ENCODE results near the gene UGT2A1.

The UGT2A1 gene

DNA sequence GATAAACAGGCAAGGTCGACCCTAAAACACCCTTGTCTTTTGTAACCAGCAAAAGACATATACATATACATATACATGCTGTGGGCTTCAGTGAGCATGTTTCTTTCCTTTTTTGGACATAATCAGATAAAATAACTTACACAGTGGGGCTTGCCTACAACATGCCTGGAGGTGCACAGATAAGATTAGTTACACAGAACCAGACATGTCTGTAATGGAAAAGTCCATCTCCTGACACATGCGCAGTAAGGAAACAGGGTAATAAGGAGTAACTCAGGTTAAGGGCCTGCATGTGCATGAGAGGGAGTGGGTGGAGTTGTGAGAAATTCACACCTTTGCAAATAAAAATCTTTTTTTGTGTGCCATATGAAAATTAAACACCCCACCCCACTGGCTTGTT, 3.4 kb downstream of the UGT2A1 start:
- H3K27me3 ChIP-seq (replicated peaks; ENCODE audit: control insufficient read depth, insufficient read depth, low read length): no peaks in the 10 kb centered on the region
- H3K36me3 ChIP-seq (ENCODE audit: control insufficient read depth, insufficient read depth, low read length): no peaks in the 10 kb centered on the region
- TF ChIP-seq, protein P1, sequence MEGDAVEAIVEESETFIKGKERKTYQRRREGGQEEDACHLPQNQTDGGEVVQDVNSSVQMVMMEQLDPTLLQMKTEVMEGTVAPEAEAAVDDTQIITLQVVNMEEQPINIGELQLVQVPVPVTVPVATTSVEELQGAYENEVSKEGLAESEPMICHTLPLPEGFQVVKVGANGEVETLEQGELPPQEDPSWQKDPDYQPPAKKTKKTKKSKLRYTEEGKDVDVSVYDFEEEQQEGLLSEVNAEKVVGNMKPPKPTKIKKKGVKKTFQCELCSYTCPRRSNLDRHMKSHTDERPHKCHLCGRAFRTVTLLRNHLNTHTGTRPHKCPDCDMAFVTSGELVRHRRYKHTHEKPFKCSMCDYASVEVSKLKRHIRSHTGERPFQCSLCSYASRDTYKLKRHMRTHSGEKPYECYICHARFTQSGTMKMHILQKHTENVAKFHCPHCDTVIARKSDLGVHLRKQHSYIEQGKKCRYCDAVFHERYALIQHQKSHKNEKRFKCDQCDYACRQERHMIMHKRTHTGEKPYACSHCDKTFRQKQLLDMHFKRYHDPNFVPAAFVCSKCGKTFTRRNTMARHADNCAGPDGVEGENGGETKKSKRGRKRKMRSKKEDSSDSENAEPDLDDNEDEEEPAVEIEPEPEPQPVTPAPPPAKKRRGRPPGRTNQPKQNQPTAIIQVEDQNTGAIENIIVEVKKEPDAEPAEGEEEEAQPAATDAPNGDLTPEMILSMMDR (IDR thresholded peaks at IDR 0.05; ENCODE audit: insufficient read depth, low read length, poor library complexity, severe bottlenecking): no peak
- DNase-seq (ENCODE audit: extremely low read depth, insufficient read length): no peak
- H3K4me3 ChIP-seq (replicated peaks; ENCODE audit: low read depth, low read length): no peak overlapping the region

DNA sequence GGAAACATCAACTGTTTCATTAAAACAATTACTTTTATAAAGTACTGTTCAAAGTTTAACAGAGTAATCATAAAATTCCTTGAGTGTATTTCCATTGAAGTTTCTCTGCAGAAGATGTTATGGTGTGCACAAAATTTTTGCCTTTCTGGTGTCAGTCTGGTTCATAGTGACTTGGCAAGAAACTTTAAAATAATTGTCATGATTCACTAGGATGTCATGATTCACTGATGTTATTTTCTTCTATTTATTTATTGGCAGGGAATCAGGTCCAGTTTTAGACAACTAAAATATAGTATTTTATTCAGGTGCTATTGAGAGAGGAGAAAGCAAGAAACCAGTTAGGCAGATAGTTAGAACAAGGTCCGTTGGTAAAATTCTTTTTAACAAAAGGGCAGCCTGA, 3.8 kb downstream of the UGT2A1 start:
- Histone ChIP-seq H3K27me3 (replicated peaks; ENCODE audit: control insufficient read depth, insufficient read depth, low read length) (no peaks in the 10 kb centered on the region), H3K36me3 (ENCODE audit: control insufficient read depth, insufficient read depth, low read length) (no peaks in the 10 kb centered on the region), H3K4me3 (replicated peaks; ENCODE audit: low read depth, low read length) (no peak overlapping the region)
- TF ChIP-seq, protein P1 (IDR thresholded peaks at IDR 0.05; ENCODE audit: insufficient read depth, low read length, poor library complexity, severe bottlenecking): no peak
- no peak for DNase-seq (ENCODE audit: extremely low read depth, insufficient read length)

DNA sequence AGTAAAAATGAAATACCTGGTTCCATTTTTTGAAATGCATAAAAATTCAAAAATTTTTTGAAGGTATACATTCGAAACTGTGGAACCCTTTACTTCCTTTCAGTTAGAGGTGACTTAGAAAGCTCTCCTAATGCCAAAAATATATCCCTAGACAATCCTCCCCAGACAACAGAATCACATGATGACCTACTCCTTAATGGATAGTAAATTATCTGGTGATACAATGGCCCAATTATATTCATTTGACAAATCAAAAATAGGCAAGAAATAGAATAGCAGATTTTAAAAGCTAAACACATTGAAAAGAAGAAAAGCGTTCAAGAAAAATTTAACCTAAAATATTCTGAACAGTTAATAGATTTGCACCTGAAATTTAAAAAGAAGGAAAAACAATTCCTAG, 10.1 kb downstream of the UGT2A1 start:
- Histone ChIP-seq H3K36me3 (ENCODE audit: control insufficient read depth, insufficient read depth, low read length) (no peaks in the 10 kb centered on the region), H3K4me3 (replicated peaks; ENCODE audit: low read depth, low read length) (no peak overlapping the region), H3K27me3 (replicated peaks; ENCODE audit: control insufficient read depth, insufficient read depth, low read length) (no peaks in the 10 kb centered on the region)
- no peak for DNase-seq (ENCODE audit: extremely low read depth, insufficient read length)
- TF ChIP-seq, protein P1 (IDR thresholded peaks at IDR 0.05; ENCODE audit: insufficient read depth, low read length, poor library complexity, severe bottlenecking): no peak

DNA sequence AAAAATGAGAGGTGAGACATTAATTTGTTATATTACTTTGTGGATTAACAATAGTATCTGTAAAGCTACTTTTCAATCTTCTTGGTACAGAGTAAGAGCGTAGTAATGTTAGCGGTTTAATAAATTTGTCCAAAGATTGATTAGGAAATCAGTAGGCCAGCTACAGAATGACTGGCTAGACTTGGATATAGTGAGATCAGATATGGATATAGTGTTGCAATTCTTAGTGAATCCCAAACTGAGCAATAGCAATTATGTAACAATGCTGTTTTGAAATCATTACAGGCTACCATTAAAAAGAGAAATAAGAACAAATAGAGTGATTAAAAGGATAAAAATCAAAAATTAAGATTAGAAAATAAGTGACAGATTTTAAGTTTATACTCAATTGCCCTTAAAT, 12.8 kb downstream of the UGT2A1 start:
- DNase-seq (ENCODE audit: extremely low read depth, insufficient read length): no peak
- H3K4me3 ChIP-seq (replicated peaks; ENCODE audit: low read depth, low read length): no peak overlapping the region
- no peaks in the 10 kb centered on the region for H3K36me3 ChIP-seq (ENCODE audit: control insufficient read depth, insufficient read depth, low read length)
- H3K27me3 ChIP-seq (replicated peaks; ENCODE audit: control insufficient read depth, insufficient read depth, low read length): no peaks in the 10 kb centered on the region
- TF ChIP-seq, protein P1 (IDR thresholded peaks at IDR 0.05; ENCODE audit: insufficient read depth, low read length, poor library complexity, severe bottlenecking): no peak

DNA sequence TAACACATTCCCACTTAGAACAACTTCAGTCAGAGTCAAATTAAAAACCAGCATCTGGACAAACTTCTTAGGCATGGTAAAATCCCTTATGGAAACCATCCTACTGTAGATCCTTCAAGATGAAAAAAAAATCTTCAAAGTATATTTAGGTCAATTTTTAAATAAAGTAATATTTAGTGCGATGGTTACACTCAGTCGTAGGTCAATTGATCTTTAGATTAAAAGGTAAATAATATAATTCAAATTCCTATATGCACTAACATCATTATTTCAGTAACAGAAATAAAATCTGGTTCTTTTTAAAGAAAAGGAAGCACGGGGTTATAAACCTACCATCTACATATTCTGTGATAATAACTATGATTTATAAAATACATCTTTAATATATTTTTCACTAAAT, 13.5 kb downstream of the UGT2A1 start, which contains the start of gene UGT2A2:
UGT2A2 (minus strand) TSS at position 101 of the 400 bp plus-strand sequence; CDS start at position 99, 2 bp downstream.
- H3K4me3 ChIP-seq (replicated peaks; ENCODE audit: low read depth, low read length): no peak within 1 kb of the TSS
- TF ChIP-seq, protein P1 (IDR thresholded peaks at IDR 0.05; ENCODE audit: insufficient read depth, low read length, poor library complexity, severe bottlenecking): no peak
- no peak for DNase-seq (ENCODE audit: extremely low read depth, insufficient read length)

DNA sequence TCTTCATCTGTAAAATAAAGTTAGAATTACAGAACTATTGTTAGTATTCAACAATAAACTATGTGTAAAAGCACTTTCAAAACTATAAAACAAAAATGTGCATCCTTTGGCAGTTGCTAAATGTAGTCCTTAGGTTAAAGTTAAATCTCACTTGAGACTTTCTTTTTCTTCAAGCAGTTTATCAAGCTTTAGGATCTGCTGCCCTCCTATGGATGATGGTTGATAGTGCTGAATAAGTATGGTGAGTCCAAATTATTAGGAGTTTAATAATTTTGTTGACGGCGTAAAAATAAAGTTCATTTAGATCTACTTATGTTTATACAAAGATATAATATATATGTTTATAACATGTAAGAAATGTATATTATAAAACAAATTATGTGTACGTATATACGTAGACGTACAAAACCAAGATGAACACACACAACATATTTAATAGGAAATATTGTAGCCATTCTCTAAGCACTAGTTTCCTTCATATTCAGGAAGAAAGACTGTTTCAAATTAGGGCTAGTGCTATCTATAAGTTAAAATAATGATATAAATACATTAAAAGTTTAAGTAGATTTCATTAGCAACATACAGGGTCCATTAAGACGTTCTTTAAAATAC, 35.9 kb downstream of the UGT2A1 start:
- H3K27me3 ChIP-seq (replicated peaks; ENCODE audit: control insufficient read depth, insufficient read depth, low read length): no peaks in the 10 kb centered on the region
- H3K4me3 ChIP-seq (replicated peaks; ENCODE audit: low read depth, low read length): no peak overlapping the region
- no peak for DNase-seq (ENCODE audit: extremely low read depth, insufficient read length)
- TF ChIP-seq, protein P1 (IDR thresholded peaks at IDR 0.05; ENCODE audit: insufficient read depth, low read length, poor library complexity, severe bottlenecking): peak; percentile 38
- H3K36me3 ChIP-seq (ENCODE audit: control insufficient read depth, insufficient read depth, low read length): no peaks in the 10 kb centered on the region

More for the DNA sequence above, 13.5 kb downstream of the UGT2A1 start, which contains the start of gene UGT2A2:
- Histone ChIP-seq H3K27me3 (replicated peaks; ENCODE audit: control insufficient read depth, insufficient read depth, low read length) (no peaks in the 10 kb centered on the region), H3K36me3 (ENCODE audit: control insufficient read depth, insufficient read depth, low read length) (no peaks in the 10 kb centered on the region)

Measured in GM06990 (cell line).